Kidney (tissue), 14 donors: ENCODE data around the gene CDC27. TPM values are rescaled to one million over a fixed set of nuclear protein-coding genes. Genes with fewer than 3 reads are reported as not detected.

ENCODE experiments used
- DNase-seq, 5 donors: peaks; one replicate each; pipeline ENCODE4 v3.0.0-alpha.2; 2013 to 2020
- FAIRE-seq: peaks from 2 replicates; lab custom pipeline; 2012; peaks lifted over from hg19 to GRCh38; lab: Jason Lieb, UNC
- H3K27ac ChIP-seq, 2 donors: one replicate each; pipeline ENCODE4 v1.7.0; 2013; ENCODE audit warnings: low read depth in 2 of 2, low read length in 2 of 2, inconsistent platforms in 1 of 2
- H3K27me3 ChIP-seq: one replicate; pipeline ENCODE4 v1.7.1; 2013; ENCODE audit warnings: low read length, inconsistent platforms; ENCODE audit not compliant: control insufficient read depth, insufficient read depth
- H3K36me3 ChIP-seq, 3 donors: one replicate each; pipeline versions ENCODE4 v1.7.0 to v1.7.1; 2013; ENCODE audit warnings: low read length in 3 of 3, control low read depth in 1 of 3, inconsistent platforms in 1 of 3; ENCODE audit not compliant: insufficient read depth in 3 of 3, control insufficient read depth in 2 of 3
- H3K4me1 ChIP-seq, 3 donors: one replicate each; pipeline versions ENCODE4 v1.7.0 to v1.7.1; 2013; ENCODE audit warnings: low read length in 3 of 3, inconsistent platforms in 1 of 3, low read depth in 1 of 3; ENCODE audit not compliant: control insufficient read depth in 2 of 3, insufficient read depth in 2 of 3
- H3K4me3 ChIP-seq, 3 donors: one replicate each; pipeline versions ENCODE4 v1.7.0 to v1.8.1; 2013; ENCODE audit warnings: low read length in 3 of 3, control low read depth in 1 of 3, inconsistent platforms in 1 of 3
- H3K9ac ChIP-seq, 3 donors: one replicate each; pipeline versions ENCODE4 v1.7.0 to v1.7.1; 2013; ENCODE audit warnings: low read length in 3 of 3, control low read depth in 1 of 3, inconsistent platforms in 1 of 3
- H3K9me3 ChIP-seq, 3 donors: one replicate each; pipeline versions ENCODE4 v1.7.0 to v1.7.1; 2013; ENCODE audit warnings: low read length in 3 of 3, control low read depth in 1 of 3, inconsistent platforms in 1 of 3; ENCODE audit not compliant: control insufficient read depth in 2 of 3, insufficient read depth in 1 of 3
- intact Hi-C: fragments of 100-400 bp; cut with DNase I; formaldehyde crosslinking; loops from one replicate; pipeline ENCODE4 v1.11.1; 2022
- polyA plus RNA-seq: library from polyadenylated mRNA; stranded (reverse); fragments of 350-450 nt; fragmentation: Illumina TruSeq; extraction: RNeasy Lipid Tissue Mini Kit (QIAGEN cat#74804); gene quantifications from one replicate; pipeline ENCODE4 v1.2.3, GENCODE V29; 2014; ENCODE audit warnings: low read depth, low replicate concordance; ENCODE audit not compliant: insufficient read depth
- total RNA-seq: library from RNA; stranded (reverse); fragmentation: NEBNext Ultra II Directional; extraction: Animal tissue kit (Norgen Biotek cat#: 25700); gene quantifications from one replicate; pipeline ENCODE4 v1.2.1, GENCODE V29; 2021
- TF ChIP-seq, protein P1 (sequence below): IDR thresholded peaks from 3 replicates; pipeline ENCODE4 v1.5.1; 2012; ENCODE audit warnings: mild to moderate bottlenecking, moderate library complexity, borderline replicate concordance; ENCODE audit not compliant: insufficient read depth; ENCODE audit errors: extremely low read depth
- donor health status: control.
- donor health status: control.
- donor health status: control.
- donor health status: control.
- donor health status: control.
- donor health status: DM: yes; HTN: yes; CAD: no.
- donor health status: Normal renal cell carcinoma (clear cell type).

CDC27 gene
- total and polyA plus RNA-seq, 2 donors from 2014 or later = 18.2 to 78.2 TPM

DNA sequence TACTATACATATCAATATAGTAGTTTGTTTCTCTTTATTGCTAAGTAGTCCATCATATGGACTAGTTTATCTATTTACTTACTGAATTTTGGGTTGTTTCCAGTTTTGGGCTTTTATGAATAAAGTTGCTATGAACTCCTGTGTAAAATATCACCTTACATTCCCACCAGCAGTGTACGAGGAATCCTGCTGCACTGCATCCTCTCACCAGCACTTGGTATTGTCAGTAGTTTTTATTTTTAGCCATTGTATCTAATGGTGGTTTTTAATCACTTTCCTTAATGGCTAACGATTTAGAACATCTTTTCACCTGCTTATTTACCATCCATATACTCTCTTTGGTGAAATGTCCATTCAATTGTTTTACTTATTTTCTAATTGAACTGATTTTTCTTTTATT is 24.0 kb downstream of the CDC27 start:
- H3K36me3 ChIP-seq = peaks cover 0 to 8% (median 4%) of the 10 kb centered on the region in 3 donors
- intact Hi-C loops = no loop called here
- H3K27me3 ChIP-seq = no peaks in the 10 kb centered on the region
- no peak overlapping the region for H3K27ac ChIP-seq
- FAIRE-seq (no peak), DNase-seq (no peak)
- H3K9me3 ChIP-seq = no peaks in the 10 kb centered on the region
- no peak overlapping the region for H3K9ac ChIP-seq
- H3K4me1 ChIP-seq = no peaks in the 10 kb centered on the region
- H3K4me3 ChIP-seq = no peak overlapping the region
- TF ChIP-seq, protein P1, sequence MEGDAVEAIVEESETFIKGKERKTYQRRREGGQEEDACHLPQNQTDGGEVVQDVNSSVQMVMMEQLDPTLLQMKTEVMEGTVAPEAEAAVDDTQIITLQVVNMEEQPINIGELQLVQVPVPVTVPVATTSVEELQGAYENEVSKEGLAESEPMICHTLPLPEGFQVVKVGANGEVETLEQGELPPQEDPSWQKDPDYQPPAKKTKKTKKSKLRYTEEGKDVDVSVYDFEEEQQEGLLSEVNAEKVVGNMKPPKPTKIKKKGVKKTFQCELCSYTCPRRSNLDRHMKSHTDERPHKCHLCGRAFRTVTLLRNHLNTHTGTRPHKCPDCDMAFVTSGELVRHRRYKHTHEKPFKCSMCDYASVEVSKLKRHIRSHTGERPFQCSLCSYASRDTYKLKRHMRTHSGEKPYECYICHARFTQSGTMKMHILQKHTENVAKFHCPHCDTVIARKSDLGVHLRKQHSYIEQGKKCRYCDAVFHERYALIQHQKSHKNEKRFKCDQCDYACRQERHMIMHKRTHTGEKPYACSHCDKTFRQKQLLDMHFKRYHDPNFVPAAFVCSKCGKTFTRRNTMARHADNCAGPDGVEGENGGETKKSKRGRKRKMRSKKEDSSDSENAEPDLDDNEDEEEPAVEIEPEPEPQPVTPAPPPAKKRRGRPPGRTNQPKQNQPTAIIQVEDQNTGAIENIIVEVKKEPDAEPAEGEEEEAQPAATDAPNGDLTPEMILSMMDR = no peak

DNA sequence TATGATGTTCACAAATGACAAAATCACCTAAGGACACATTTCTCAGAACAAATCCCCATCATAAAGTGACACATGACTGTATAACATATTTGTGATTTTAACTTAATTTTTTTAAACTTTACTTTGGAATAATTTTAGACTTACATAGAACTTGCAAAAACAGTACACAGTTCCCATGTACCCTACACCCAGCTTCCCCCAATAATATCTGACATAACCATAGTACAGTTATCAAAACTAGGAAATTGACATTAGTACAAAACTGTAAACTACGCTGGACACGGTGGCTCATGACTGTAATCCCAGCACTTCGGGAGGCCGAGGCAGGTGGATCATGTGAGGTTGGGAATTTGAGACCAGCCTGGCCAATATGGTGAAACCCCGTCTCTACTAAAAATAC is 24.8 kb downstream of the CDC27 start:
- H3K4me1 ChIP-seq = no peaks in the 10 kb centered on the region
- H3K9me3 ChIP-seq = no peaks in the 10 kb centered on the region
- H3K36me3 ChIP-seq = peaks cover 0 to 8% (median 7%) of the 10 kb centered on the region in 3 donors
- no peak for FAIRE-seq
- TF ChIP-seq, protein P1 = no peak
- no peak overlapping the region for H3K4me3 ChIP-seq
- no peaks in the 10 kb centered on the region for H3K27me3 ChIP-seq
- DNase-seq = no peak
- intact Hi-C loops = no loop called here
- H3K27ac ChIP-seq = no peak overlapping the region
- H3K9ac ChIP-seq = no peak overlapping the region

DNA sequence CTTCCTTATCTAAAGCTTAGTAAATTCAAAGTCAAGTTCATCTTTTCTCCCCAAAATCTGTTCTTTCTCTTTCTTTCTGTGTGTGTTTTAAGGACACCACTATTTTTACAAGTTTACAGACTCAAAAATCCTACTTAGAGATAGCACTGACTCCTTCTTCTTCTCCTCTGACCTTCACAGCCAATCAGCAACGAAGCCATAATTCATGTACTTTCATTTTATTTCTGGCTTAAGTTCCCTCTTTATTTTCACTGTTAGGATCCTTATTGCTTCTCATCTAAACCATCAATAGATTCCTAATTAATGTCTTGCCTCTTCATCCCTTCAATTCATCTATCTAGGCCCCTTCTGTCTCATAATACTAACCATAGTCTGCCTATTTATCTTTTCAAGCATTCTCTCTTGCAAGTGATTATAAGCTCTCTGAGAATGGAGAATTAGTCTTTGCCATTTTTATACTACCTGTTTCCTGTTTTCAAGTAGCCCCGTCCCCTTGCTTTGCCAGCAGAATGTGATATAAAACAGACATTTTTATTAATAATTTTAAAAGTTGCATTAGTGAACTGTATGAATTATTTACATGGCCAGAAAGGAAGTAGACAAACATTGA is 27.0 kb downstream of the CDC27 start:
- TF ChIP-seq, protein P1 = no peak
- Histone ChIP-seq H3K27ac (no peak overlapping the region), H3K4me3 (no peak overlapping the region), H3K36me3 (peaks cover 0 to 7% (median 5%) of the 10 kb centered on the region in 3 donors), H3K27me3 (no peaks in the 10 kb centered on the region), H3K4me1 (no peaks in the 10 kb centered on the region), H3K9ac (no peak overlapping the region), H3K9me3 (no peaks in the 10 kb centered on the region)
- intact Hi-C loops = no loop called here
- FAIRE-seq (no peak), DNase-seq (no peak)

DNA sequence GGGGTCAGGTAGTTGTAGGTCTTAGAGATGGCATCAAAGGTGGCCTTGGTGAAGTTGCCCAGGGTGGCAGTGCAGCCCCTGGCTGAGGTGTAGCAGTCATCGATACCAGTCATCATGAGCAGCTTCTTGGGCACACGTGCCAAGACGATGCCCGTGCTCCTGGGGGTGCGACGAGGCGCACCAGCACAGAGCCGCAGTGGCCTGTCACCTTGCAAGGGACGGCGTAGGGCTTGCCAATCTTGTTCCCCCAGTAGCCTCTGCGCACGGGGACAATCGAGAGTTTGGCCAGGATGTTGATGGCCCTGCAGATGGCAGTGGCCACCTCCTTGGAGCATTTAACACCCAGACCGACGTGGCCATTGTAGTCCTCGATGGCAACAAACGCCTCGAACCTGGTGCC is 29.8 kb downstream of the CDC27 start:
- H3K27me3 ChIP-seq = no peaks in the 10 kb centered on the region
- intact Hi-C loops = no loop called here
- TF ChIP-seq, protein P1 = no peak
- H3K9me3 ChIP-seq = no peaks in the 10 kb centered on the region
- FAIRE-seq (no peak), DNase-seq (no peak)
- H3K4me1 ChIP-seq = no peaks in the 10 kb centered on the region
- no peak overlapping the region for H3K4me3 ChIP-seq
- H3K9ac ChIP-seq = no peak overlapping the region
- H3K36me3 ChIP-seq = peaks cover 0 to 18% (median 9%) of the 10 kb centered on the region in 3 donors
- H3K27ac ChIP-seq = no peak overlapping the region
